GM12801 (cell line): ENCODE results near the gene IFNA21.

ENCODE experiments used
- TF ChIP-seq, protein P1 (sequence below): IDR thresholded peaks from one replicate; pipeline ENCODE4 v1.5.1; 2011; ENCODE audit warnings: control low read depth; ENCODE audit not compliant: insufficient read length; ENCODE audit errors: extremely low read depth

IFNA21 gene

DNA sequence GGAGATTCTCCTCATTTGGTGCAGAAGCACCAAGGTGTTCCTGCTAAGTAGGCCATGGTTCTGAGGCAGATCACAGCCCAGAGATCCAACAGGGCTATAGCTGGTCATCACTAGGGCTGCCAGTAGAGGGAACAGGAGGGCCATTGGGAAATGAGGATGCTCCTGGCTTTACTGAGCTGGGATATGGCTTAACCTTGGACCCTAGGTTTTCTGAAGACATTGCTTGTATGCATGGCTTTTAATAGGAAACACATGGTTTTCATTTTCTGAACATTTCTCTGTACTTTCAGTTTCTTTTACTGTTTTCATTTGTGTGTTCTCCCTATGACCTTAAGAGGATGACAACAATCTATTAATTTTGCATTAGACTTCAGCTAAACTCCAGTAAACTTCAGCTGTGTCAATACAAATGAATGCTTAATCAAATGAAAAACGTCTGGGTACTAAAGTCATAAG, 25.0 kb downstream of the IFNA21 start, which contains the start of gene IFNW1:
Gene IFNW1 (minus strand): TSS at position 406 of the 456 bp plus-strand sequence. CDS start 262 bp downstream, at position 144.
- TF ChIP-seq, protein P1, sequence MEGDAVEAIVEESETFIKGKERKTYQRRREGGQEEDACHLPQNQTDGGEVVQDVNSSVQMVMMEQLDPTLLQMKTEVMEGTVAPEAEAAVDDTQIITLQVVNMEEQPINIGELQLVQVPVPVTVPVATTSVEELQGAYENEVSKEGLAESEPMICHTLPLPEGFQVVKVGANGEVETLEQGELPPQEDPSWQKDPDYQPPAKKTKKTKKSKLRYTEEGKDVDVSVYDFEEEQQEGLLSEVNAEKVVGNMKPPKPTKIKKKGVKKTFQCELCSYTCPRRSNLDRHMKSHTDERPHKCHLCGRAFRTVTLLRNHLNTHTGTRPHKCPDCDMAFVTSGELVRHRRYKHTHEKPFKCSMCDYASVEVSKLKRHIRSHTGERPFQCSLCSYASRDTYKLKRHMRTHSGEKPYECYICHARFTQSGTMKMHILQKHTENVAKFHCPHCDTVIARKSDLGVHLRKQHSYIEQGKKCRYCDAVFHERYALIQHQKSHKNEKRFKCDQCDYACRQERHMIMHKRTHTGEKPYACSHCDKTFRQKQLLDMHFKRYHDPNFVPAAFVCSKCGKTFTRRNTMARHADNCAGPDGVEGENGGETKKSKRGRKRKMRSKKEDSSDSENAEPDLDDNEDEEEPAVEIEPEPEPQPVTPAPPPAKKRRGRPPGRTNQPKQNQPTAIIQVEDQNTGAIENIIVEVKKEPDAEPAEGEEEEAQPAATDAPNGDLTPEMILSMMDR = no peak

DNA sequence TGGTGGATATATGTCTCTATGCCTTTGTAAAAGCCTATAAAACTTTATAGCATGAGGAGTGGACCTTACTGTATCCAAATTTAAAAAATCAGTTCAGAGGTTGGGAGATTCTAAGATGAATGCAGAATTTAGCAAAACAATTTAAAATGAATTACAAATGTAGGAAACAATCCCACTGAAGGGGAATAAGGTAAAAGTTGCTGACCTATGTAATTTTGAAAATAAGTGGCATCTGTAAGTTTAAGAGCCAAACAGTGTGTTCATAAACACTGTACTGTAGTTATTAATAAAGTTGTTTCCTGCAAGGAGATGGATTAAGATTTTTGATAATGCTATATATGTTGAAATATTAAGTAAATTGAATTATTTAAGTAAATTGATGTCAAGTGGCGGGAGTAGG, 29.4 kb downstream of the IFNA21 start:
- TF ChIP-seq, protein P1 = no peak

DNA sequence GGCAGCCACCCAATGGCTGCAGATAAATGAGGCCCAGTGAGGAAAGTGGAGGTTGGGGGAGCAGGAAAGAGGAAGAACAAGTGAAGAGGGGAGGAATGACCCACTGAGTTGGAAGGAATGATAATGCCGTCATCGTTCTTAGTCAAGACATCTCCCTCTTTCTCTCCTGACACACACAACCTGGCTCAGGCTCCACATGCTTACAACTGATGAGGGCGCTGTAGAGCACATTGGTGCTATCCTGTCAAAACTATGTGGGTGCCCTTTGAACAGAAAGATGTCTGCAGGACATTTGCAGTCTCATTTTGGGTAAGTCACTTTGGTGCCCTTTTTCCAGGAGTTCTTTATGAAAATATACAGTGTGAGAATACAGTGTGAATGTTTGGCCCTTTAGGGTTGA, 30.7 kb downstream of the IFNA21 start:
- TF ChIP-seq, protein P1 = no peak

DNA sequence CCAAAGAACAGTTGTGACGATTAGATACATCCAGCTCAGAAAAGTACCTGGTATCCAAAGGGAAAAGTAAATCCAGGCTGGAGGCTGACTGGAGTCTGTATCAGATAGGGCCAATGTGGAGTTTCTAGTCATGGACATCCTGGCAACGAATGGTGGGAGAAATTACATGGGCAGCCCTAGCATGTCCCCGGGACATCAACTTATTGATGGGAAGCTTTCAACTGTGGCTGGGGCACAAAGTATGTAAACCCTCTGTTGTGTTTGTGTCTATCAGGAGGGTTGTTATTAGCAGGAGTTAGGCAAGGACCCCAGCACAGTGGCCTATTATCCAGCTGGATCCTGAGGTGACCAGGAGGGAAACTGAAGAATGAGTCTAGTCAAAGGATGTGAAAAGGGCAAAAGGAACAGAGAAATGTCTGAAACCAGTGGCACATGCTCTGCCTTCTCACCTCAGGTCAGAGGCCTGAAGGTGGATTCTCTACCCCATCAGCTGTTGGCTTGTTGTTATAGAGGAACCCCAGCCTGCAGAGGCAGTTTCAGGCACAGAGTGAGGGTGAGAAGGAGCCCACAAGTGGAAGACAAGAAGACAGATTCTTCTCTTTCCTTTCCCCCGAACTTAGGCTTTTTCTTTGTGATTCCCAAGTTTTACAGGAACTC, 44.7 kb downstream of the IFNA21 start:
- TF ChIP-seq, protein P1 = no peak

DNA sequence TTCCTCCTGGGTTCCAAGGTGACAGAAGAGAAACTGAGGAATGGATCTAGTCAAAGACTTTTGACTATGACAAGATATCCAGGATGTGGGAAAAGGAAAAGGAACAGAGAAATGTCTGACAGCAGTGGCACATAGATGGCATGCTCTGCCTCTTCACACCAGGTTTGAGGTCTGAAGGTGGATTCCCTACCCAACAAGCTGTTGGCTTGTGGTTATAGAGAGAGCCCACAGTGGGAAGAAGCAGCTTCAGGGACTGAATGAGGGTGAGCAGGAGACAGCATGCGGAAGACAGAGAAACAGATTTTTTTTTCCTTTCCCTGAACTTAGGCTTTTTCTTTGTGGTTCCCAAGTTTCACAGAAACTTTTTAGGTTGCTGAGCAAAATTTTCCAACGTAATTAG, 45.4 kb downstream of the IFNA21 start:
- TF ChIP-seq, protein P1 = no peak

DNA sequence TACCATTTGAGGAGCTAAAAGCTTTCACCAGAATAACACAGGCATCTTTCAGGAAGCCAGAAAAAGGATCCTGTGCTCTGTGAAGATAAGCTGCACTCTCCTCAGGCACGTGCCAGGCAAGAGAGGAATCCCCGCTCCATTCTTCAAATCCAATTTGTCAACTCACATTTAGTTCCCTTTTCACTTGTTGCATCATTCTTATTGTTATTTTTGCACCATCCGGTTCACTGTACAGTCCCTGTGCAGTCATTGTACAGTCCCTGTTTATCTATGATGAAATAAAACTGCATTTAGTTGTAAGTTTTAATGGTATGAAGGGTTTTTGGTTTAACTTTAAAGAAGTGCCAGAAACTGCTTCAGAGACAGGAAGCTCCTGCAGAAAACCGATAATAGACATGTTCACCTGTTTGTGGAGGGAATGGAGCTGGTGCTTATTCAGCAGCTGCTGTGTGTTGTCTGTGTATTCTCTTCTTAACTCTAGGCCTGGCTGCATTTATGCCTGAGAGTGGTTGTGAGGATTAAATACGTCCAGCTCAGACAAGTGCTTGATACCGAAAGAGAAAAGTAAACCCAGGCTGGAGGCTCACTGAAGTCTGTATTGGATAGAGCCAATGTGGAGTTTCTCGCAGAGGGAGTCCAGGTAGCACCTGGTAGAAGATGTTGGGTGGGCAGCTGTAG, 47.2 kb downstream of the IFNA21 start:
- TF ChIP-seq, protein P1 = no peak
